Choroid plexus epithelial cell (primary cell): ENCODE measurements around the gene CALCB.

ENCODE experiments used
- DNase-seq: peaks from one replicate; pipeline ENCODE4 v3.0.0-alpha.2; 2010; ENCODE audit warnings: low read depth
- H3K4me3 ChIP-seq: 2 replicates; pipeline ENCODE4 v1.5.1; 2011; ENCODE audit warnings: low read depth, mild to moderate bottlenecking, control low read depth, low read length, moderate library complexity
- TF ChIP-seq, protein P1 (sequence below): conservative IDR thresholded peaks from 2 replicates; pipeline ENCODE4 v1.5.1; 2011; ENCODE audit warnings: low read depth, mild to moderate bottlenecking, control low read depth, inconsistent platforms, low read length, moderate library complexity

Gene CALCB

DNA sequence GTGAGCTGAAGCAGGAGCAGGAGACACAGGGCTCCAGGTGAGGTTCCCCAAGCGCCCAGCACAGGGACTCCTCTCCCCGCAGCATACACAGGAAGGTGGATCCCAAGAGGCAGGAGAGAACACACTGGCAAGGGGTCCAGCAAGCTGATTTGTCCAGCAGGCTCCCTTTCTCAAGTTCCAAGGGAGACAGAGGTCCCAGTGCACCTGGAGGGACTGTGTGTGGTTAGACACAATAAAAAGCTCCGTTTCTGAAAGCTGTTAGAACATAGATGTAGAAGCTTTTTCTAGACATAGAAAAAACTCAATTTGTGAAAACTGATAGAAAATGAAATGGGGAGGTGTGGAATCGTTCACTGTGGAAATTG is 1.8 kb downstream of the CALCB start:
- H3K4me3 ChIP-seq: no peak overlapping the region
- TF ChIP-seq, protein P1, sequence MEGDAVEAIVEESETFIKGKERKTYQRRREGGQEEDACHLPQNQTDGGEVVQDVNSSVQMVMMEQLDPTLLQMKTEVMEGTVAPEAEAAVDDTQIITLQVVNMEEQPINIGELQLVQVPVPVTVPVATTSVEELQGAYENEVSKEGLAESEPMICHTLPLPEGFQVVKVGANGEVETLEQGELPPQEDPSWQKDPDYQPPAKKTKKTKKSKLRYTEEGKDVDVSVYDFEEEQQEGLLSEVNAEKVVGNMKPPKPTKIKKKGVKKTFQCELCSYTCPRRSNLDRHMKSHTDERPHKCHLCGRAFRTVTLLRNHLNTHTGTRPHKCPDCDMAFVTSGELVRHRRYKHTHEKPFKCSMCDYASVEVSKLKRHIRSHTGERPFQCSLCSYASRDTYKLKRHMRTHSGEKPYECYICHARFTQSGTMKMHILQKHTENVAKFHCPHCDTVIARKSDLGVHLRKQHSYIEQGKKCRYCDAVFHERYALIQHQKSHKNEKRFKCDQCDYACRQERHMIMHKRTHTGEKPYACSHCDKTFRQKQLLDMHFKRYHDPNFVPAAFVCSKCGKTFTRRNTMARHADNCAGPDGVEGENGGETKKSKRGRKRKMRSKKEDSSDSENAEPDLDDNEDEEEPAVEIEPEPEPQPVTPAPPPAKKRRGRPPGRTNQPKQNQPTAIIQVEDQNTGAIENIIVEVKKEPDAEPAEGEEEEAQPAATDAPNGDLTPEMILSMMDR: no peak
- no peak for DNase-seq

DNA sequence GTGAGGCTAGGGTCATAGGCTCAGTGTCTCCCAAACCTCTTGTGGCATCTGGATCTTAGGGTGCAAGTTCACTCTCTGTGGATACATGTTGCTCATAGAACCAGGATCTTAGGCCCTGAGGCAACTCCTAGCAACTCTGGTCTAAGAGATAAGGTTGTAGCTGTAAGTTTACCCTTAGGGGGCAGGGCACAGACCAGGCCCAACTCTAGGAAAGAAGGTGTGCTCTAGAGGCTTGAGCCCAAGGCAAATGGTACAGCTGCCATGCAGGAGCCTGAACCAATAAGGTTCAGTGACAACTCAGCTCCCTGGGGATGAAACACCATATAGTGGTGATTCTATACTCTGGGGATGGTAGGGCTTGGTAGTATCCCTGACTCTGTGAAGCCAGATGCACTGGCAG is 17.8 kb downstream of the CALCB start:
- TF ChIP-seq, protein P1: no peak
- H3K4me3 ChIP-seq: no peak overlapping the region
- DNase-seq: no peak

DNA sequence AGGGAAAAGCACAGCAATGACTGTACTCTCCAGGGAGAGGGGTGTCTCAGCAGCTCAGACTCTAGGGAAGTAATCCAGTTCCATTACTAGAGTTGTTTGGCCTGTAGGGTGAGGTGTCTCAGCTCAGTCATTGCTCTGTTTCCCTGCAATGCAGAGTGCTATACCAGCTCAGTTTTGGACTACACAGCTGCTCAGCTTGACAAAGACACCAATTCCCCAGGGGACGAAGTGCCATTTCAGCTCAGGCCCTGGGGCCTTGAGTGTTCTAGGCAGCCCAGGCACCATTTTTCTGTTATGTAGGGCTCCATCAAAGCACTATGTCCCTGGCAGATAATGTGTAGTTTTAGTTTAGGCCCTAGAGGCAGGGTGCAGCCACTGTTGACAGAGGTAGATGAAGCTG is 18.2 kb downstream of the CALCB start:
- no peak for DNase-seq
- no peak overlapping the region for H3K4me3 ChIP-seq
- TF ChIP-seq, protein P1: no peak

DNA sequence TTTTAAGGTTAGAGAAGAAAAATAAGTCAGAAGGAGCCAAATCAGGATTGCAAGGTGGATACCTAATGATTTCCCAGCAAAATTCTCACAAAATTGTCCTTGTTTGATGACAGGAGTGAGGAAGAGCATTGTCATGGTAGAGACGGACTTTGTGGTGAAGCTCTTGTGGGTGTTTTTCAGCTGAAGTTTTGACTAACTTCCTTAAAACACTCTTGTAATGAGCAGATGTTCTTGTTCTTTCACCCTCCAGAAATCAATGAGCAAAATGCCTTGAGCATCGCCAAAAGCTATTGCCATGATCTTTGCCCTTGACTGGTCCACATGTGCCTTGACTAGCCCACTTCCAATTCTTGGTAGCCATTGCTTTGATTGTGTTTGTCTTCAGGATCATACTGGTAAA is 20.0 kb downstream of the CALCB start:
- TF ChIP-seq, protein P1: no peak
- no peak overlapping the region for H3K4me3 ChIP-seq
- DNase-seq: no peak

DNA sequence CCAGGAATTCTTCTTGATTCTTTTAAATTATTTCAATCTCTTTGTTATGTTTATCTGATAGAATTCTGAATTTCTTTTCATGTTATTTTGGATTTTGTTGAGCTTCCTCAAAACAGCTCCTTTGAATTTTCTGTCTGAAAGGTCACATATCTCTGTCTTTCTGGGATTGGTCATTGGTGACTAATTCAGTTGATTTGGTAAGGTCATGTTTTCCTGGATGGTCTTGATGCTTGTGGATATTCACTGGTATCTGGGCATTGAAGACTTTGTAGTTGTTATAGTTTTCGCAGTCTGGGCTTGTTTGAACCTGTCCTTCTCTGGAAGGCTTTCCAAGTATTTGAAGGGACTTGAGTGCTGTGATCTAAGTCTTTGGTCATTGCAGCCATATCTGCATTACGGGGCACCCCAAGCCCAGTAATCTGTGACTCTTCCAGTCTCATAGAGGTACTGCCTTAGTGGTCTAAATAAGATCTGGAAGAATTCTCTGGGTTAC is 22.4 kb downstream of the CALCB start:
- no peak for DNase-seq
- TF ChIP-seq, protein P1: no peak
- H3K4me3 ChIP-seq: no peak overlapping the region

DNA sequence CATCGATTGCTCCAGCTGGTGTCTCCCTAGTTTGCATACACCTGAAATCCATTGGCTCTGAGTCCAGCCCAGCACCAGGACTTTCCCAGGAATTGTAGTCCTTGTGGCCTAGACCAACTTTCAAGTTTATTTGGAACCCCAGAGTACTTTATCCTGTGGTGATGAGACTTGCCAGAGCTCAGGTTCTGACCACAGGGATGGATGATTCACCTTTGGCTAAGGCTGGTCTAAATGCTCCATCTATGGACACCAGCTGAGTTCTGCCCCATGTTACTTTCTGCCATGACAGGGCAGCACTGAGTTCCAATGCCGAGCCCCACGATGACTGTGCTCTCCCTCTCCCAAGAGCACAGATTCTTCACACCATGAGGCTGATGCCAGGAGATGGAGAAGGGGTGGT is 24.0 kb downstream of the CALCB start:
- H3K4me3 ChIP-seq: no peak overlapping the region
- TF ChIP-seq, protein P1: no peak
- DNase-seq: no peak

DNA sequence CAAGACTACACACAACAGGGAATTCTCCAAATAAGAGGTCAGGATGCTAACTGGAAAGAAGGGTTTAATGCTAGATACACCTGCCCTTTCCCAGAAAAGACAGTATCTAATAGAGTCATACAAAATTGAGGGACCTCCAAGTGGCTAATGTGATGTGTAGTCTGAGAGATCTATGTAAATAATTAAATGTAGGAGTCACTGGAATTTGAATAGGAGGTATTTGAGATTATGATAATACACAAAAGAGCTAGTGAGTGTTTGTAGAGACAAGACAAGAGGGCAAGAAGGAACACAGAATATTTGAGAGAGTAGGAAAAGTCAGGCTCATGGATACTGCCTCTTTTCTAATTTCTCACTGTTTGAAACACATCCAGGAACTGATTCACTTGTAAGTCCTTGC is 25.9 kb downstream of the CALCB start:
- no peak overlapping the region for H3K4me3 ChIP-seq
- TF ChIP-seq, protein P1: no peak
- DNase-seq: no peak
